ENCODE measurements around the gene FCRL5. TPM values are rescaled to one million over a fixed set of nuclear protein-coding genes. Genes with fewer than 3 reads are reported as not detected.

FCRL5 gene
- total RNA-seq, 1 donor from 2014 or later, result 0.10 TPM

GRCh38 chr1:157523774-157524493 is 28.4 kb downstream of the FCRL5 start:
- no peak for DNase-seq

DNA sequence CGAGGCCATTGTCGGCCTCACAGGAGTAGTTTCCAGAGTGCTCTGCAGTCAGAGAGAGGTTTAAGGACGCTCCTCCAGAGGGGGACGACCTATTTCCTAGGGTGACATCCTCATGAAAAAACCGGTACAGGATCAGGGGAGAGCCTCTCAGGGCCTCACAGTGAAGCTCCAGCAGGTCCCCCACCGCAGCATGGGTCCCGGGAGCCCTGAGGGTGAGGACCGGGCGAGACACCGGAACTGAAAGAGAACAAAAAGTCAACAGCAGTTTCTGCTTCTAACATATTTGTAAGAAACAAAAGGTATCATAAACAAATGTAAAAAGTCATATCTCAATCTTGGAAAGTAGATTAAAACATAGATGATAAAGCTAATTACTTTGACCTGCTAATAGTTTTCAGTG is 31.3 kb downstream of the FCRL5 start:
- no peak for DNase-seq

DNA sequence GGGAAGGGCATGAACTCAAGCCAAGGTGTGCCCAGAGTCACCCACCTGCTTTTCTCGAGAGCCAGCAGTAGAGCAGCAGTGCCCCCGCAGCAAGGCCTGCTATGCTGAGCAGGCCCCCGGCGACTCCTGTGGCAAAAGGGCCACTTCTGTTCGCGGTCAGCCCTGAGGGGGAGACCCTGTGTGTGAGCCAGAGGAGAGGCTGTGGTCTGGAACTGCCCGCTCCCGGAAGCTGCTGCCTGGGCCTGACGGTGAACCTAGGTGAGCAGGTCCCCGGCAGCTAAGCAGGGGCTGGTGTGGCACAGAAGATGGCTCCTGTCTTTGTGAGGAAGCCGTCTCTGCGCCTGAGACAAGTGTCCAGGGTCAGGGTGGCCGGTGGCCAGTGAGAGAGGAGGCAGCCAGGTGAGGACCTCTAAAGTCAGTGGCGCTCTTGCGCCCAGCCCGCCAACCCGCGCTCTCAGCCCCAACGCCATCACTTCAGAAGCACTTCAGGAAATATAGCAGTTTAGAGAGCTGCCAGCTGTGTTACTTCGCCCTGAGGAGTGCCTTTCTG is 31.9 kb downstream of the FCRL5 start:
- DNase-seq, result no peak

DNA sequence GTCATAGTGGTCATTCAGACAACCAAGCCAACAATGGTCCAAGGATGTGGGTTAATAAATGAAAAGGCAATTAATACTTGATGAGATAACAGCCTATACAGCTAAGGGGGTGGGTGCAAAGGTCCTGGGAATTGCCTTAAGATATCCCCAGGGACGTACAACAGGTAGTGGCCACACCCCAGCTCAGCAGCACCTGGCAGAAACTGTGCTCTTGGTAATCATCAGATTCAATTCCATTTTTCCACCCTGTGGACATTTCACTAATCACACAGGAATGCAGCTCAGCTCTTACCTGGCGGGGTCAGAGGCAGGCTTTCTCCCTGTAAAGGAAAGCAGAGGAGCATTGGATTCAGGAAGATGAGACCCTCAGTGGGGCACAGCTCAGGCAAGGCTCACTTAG is 32.9 kb downstream of the FCRL5 start:
- DNase-seq, result no peak

DNA sequence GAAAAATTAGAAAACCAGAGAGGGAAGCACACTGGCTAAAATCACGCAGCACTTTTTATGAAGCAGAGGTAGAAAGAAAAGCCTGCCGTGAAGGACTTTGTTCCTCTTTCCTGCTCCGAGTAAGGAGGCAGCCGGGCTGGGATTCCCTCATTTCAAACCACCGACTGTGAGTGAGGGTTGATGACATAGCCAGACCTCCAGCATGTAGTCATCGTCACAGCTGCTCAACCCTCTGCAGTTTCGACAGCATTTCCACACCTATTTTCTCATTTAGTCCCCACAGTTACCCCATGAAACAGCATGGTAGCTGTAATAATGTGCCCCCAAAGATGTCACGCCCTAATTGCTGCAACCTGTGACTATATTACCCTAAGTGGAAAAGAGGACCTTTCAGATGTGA is 35.3 kb downstream of the FCRL5 start:
- no peak for DNase-seq

DNA sequence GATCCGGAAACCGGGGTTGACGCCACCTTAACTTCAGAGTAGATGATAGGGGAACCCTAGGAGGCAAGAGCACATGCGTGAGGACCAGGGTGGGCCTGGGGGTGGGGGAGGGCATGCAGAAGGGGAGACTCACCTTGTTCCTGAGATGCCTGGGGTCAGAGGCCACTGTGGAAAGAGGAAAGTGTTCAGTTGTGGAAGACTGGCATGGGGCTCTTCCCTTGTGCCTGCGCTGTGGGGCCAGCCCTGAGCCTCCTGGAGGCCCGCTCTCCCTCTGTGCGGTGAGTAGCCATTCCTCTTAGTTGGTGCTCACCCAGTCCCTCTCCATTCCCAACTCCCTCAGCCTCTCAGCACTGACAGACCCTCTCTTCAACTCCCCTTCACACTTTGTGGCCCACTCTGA is 36.6 kb downstream of the FCRL5 start:
- DNase-seq, result no peak

DNA sequence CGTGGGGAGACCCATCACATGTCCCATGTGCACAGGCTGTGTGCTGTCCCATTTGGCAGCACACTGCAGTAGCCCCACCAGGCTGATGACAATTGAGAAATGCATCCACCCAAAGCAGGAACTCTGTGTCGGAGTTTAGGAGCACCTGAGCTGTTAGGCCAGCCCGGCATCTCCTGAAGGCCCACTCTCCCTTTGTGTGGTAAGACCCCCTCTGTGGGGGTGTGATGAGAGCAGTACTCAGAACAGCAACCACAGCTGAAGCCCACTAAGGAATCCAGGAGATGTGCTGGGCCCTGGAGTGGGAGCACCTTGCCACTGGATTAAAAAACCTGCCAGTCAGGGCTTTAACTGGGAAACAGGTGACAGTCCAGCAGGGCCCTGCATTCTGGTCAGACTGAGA is 37.2 kb downstream of the FCRL5 start:
- no peak for DNase-seq

GRCh38 chr1:157512036-157512969 is 40.0 kb downstream of the FCRL5 start:
- no peak for DNase-seq

DNA sequence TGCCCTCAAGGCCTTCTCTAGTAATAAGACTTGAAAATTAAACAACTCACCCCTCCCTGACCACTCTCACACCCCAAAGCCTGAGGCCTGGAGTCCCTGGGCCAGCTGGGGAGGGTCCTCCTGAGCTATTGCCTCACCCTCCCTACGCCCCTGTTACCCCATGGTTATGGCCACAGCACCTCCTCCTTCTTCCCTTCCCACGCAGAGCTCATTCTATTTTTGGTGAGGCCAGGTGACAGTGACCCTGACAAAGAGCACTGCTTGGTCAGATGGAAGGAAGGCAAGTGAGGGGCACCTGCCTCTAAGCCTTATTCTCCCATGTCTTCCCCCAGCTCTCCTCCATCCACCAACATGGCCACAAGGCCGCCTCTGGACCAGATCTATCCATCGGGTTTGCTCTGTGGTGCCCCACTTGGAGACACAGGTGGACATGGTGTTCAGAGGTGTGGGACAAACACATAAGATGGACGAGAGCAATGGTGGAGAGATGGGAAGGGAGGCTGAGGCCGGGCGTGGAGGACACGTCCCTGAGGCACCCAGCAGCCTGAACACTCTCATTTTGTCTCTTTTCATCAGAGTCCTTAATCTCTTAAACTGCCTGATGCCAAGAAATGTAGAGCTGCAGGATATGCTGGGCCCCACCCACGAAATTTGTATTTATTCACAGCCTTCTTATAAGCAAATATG is 42.6 kb downstream of the FCRL5 start:
- DNase-seq, result no peak

GRCh38 chr1:157505481-157506272 is 46.6 kb downstream of the FCRL5 start:
- peak; percentile 15 for DNase-seq

DNA sequence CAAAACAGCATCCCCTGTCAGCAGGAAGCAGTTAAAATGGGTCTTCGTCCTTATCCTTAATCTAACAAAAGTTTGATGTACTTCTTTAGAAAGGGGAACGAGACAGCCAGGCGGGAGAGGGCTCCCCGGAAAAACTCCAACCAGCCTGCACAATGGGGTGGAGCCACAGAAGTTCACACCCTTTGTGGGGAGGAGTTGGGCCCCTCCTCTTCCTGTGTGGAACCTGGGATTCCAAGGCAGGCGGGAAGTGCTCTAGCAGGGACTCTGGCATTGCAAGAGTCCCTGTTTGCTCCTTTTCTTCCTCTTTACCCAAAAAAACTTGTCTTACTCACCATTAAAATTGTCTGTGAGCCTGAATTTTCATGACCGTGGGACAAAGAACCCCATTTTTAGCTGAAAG is 47.7 kb downstream of the FCRL5 start:
- no peak for DNase-seq

- no peak for DNase-seq
Observed at GRCh38 chr1:157499521-157499920, 52.8 kb downstream of the FCRL5 start.

DNA sequence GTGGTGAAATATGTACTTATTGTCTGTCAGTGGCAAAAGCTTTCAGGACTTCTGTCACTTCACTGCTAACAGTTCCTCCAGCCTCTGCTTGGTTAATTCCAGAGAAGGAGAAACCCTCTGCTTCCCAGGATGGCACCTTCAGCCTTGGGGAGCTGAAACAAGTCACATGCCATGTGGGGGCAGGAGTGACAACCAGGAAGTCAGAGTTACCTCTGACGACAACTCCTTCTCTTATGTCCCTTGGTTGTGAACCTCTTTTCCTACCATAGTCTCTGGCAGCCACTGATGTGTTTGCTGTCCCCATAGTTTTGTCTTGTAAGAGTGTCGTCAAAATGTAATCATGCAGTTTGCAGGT is 53.6 kb downstream of the FCRL5 start:
- DNase-seq, result no peak

DNA sequence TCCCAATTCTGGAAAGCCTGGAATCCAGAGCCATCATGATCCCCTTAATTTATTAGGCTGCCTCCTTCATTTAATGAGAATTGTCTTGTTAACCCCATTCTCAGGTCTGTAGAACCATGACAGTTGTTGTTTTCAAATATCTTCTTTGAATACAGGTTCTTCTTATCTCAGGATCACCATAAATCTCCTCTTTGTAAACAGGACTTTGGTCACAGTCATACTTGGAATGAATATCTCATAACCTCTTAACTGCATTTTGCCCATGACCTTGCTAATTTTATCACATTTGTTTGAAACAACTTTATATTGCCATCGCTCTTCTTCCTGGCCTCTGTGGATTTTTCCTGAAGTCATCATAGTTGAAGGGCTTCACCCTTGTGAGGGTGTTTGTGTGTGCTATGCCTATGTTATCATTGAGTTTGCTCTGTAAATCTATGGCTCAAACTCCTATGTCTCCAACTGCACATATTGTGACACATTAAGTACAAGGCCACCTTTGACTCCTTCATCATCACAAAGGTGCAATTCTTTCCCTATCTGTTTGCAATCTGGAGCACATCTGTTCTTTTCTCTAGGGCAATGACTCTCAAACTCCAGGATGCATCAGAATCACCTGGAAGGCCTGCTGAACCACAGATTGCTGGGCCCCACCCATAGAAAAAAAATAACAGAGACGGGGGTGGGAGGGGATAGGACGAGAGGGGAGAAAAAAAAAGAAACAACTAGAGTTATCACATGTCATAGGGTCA is 54.2 kb downstream of the FCRL5 start:
- DNase-seq, result no peak

DNA sequence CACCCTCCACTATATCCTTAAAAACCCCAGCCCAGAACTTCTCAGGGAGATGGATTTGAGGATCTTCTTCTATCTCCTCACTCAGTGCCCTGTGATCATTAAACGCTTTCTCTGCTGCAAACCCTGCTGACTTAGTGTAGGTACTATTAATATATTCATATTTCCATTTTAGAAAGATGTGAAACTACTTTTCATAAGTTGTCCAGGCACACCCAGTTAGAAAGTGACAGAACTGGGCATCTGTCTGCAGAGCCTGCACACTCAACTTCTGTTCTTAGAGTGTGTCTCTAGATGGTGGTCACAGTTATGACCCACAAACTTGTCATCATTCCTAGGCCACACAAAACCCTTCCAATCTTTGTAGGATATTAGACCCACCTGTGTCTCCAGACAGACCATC is 55.0 kb downstream of the FCRL5 start:
- DNase-seq, result no peak

DNA sequence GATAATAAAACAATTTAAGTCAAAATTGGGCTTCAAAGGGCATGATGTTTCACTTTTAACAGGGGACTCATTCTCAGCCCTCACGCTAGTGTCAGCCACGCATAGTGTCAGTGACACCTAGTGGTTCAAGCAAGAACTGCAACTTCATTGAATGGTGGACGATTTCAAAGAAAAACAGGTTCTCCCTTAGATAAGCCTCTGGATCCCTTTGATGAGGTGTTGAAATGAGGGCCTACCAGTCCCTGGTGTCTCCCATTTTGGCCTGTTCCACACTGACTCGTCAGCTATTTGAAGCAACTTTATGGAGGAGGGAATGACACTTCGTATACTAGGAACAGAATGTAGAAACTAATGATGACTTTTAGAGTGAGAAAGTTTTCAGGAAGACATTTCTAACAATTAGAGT is 56.2 kb downstream of the FCRL5 start:
- no peak for DNase-seq

DNA sequence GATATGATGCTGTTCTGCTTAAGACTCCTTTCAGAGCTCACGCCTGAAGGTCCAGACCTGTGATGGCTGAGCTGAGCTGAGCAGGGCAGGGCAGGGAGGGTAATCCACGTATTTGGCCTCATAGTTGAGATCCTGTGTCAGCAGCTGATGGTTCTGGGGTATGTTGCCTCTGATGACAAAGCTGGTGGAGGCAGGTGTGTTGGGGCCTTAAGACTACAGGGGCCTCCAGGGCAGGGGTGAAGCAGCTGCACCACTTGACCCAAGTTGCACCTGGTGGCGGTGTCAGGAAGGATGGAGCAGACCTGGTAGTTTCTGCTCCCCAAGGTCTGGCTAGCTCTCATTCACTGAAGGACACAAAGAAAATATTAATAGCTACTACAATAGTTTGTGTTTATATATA is 57.0 kb downstream of the FCRL5 start:
- no peak for DNase-seq

- no peak for DNase-seq
Observed at GRCh38 chr1:157494093-157494492, 58.2 kb downstream of the FCRL5 start.

GRCh38 chr1:157490467-157491165 is 61.7 kb downstream of the FCRL5 start:
- no peak for DNase-seq

DNA sequence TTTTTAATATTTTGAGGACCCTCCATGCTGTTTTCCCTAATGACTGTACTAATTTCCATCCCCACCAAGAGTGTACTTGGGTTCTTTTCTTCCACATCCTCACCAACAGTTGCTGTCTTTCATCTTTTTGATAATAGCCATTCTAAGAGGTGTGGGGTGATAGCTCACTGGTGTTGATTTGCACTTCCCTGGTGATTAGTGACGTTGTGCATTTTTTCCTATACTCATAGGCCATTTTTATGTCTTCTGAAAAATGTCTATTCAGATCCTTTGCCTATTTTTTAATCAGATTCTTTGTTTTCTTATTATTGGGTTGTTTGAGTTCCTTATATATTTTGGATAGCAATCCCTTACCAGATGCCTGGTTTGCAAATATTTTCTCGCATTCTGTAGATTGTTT is 64.2 kb downstream of the FCRL5 start:
- no peak for DNase-seq

DNA sequence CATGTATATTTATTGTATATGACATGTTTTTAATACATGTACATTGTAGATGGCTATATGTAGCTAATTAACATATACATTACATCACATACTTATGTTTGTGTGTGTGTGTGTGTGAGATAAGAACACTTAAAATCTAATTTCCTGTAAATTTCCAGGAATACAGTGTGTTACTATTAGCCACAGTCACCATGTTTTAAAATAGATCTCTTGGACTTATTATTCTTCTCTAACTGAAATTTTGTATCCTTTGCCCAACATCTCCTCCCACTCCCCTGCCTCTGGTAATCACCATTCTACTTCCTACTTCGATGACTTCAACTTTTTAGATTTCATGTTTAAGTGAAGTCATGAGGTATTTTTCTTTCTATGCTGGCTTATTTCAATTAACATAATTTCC is 64.8 kb downstream of the FCRL5 start:
- no peak for DNase-seq
